Left cardiac atrium (tissue), 4 donors: Measurements from ENCODE around the gene NPS. TPM values are rescaled to one million over a fixed set of nuclear protein-coding genes. Genes with fewer than 3 reads are reported as not detected.

Experiments used
- ATAC-seq, 2 donors: fragments of 200-7000 bp; cut with Tn5 transposase; one replicate each; pipeline ENCODE4 v1.9.1; 2020; ENCODE audit warnings: mild to moderate bottlenecking in 2 of 2, moderate library complexity in 2 of 2
- DNase-seq: peaks from one replicate; pipeline ENCODE4 v3.0.0-alpha.2; 2020
- intact Hi-C, 2 donors: fragments of 100-400 bp; cut with DNase I; formaldehyde crosslinking; loops; one replicate each; pipeline versions ENCODE4 v1.14.1 to v1.15.1; 2022 to 2023
- total RNA-seq, 2 donors: library from RNA; stranded (reverse); fragmentation: NEBNext Ultra II Directional; extraction: Animal tissue kit (Norgen Biotek cat#: 25700); gene quantifications; one replicate each; pipeline ENCODE4 v1.2.1, GENCODE V29; 2021
- donor health status: DM: no; HTN: yes; CAD: no.
- donor health status: DM: no; HTN: yes; CAD: no; lungs with severe emphysema.
- donor health status: DM: yes; HTN: yes; CAD: no.
- donor health status: Dilated cardiomyopathy.

The NPS gene
- total RNA-seq, 2 donors from 2014 or later, result not detected

GRCh38 chr10:127552446-127552845 lies 3.3 kb downstream of the NPS start:
- ATAC-seq, result peak in 1 of 2 donors; percentile 76
- no peak for DNase-seq
- intact Hi-C loops, result no loop called here

- intact Hi-C loops, result no loop called here
- no peak for DNase-seq
- no peak for ATAC-seq
These were observed 4.3 kb downstream of the NPS start for GRCh38 chr10:127553417-127553816.

- intact Hi-C loops, result no loop called here
- DNase-seq (no peak), ATAC-seq (no peak)
These were observed 7.8 kb downstream of the NPS start for GRCh38 chr10:127556916-127557315.

- intact Hi-C loops, result loop anchor here in 1 of 2 donors (10.0 kb wide), 1 partner anchor 293 kb away; no protein-coding TSS in a partner anchor
- ATAC-seq (no peak), DNase-seq (no peak)
These were observed 12.5 kb downstream of the NPS start for GRCh38 chr10:127561647-127562046.

GRCh38 chr10:127563718-127564553 lies 14.8 kb downstream of the NPS start:
- intact Hi-C loops, result loop anchor here in 1 of 2 donors (10.0 kb wide), 1 partner anchor 291 kb away; no protein-coding TSS in a partner anchor
- no peak for ATAC-seq
- DNase-seq, result peak; percentile 23

- no peak for ATAC-seq
- no peak for DNase-seq
- intact Hi-C loops, result loop anchor here in 1 of 2 donors (10.0 kb wide), 1 partner anchor 290 kb away; no protein-coding TSS in a partner anchor
These were observed 15.5 kb downstream of the NPS start for GRCh38 chr10:127564644-127565043.

- ATAC-seq (no peak), DNase-seq (no peak)
- intact Hi-C loops, result loop anchor here in 1 of 2 donors (10.0 kb wide), 1 partner anchor 289 kb away; no protein-coding TSS in a partner anchor
These were observed 16.5 kb downstream of the NPS start for GRCh38 chr10:127565583-127565982.

- DNase-seq, result no peak
- intact Hi-C loops, result loop anchor here in 1 of 2 donors (10.0 kb wide), 1 partner anchor 286 kb away; no protein-coding TSS in a partner anchor
These were observed 20.1 kb downstream of the NPS start for GRCh38 chr10:127569210-127569609.

GRCh38 chr10:127570036-127570435 lies 20.9 kb downstream of the NPS start:
- no peak for DNase-seq
- intact Hi-C loops, result no loop called here
- ATAC-seq, result no peak

More at GRCh38 chr10:127569210-127569609, 20.1 kb downstream of the NPS start:
- ATAC-seq, result no peak

GRCh38 chr10:127571386-127571785 lies 22.3 kb downstream of the NPS start:
- DNase-seq, result no peak
- intact Hi-C loops, result no loop called here
- ATAC-seq, result no peak

GRCh38 chr10:127576051-127576450 lies 26.9 kb downstream of the NPS start:
- DNase-seq, result no peak
- intact Hi-C loops, result loop anchor here in 1 of 2 donors (5.0 kb wide), 1 partner anchor 1594 kb away; no protein-coding TSS in a partner anchor

GRCh38 chr10:127576740-127577161 lies 27.6 kb downstream of the NPS start:
- no peak for DNase-seq
- ATAC-seq, result peak; percentile 43 to 53
- intact Hi-C loops, result loop anchor here in 1 of 2 donors (5.0 kb wide), 1 partner anchor 1594 kb away; no protein-coding TSS in a partner anchor

More at GRCh38 chr10:127576051-127576450, 26.9 kb downstream of the NPS start:
- no peak for ATAC-seq

GRCh38 chr10:127577376-127578258 lies 28.5 kb downstream of the NPS start:
- intact Hi-C loops, result loop anchor here in 1 of 2 donors (5.0 kb wide), 1 partner anchor 1595 kb away; no protein-coding TSS in a partner anchor
- DNase-seq, result no peak
- no peak for ATAC-seq

GRCh38 chr10:127578259-127578960 lies 29.3 kb downstream of the NPS start:
- intact Hi-C loops, result loop anchor here in 1 of 2 donors (5.0 kb wide), 1 partner anchor 1596 kb away; no protein-coding TSS in a partner anchor
- no peak for ATAC-seq
- no peak for DNase-seq

- no peak for DNase-seq
- intact Hi-C loops, result loop anchor here in 1 of 2 donors (5.0 kb wide), 1 partner anchor 1597 kb away; no protein-coding TSS in a partner anchor
These were observed 29.8 kb downstream of the NPS start for GRCh38 chr10:127578961-127579305.

GRCh38 chr10:127579640-127580039 lies 30.5 kb downstream of the NPS start:
- intact Hi-C loops, result loop anchor here in 1 of 2 donors (5.0 kb wide), 1 partner anchor 1597 kb away; no protein-coding TSS in a partner anchor
- ATAC-seq (no peak), DNase-seq (no peak)

More at GRCh38 chr10:127578961-127579305, 29.8 kb downstream of the NPS start:
- no peak for ATAC-seq

- DNase-seq (no peak), ATAC-seq (no peak)
- intact Hi-C loops, result no loop called here
These were observed 31.7 kb downstream of the NPS start for GRCh38 chr10:127580822-127581221.

GRCh38 chr10:127585519-127586023 lies 36.5 kb downstream of the NPS start:
- intact Hi-C loops, result no loop called here
- DNase-seq, result no peak

More at GRCh38 chr10:127585519-127586023, 36.5 kb downstream of the NPS start:
- ATAC-seq, result no peak
